HFFc6 (cell line): ENCODE measurements around the gene PNPLA1. TPM values are rescaled to one million over a fixed set of nuclear protein-coding genes. Genes with fewer than 3 reads are reported as not detected.

Experiments used
- DNase-seq: peaks from one replicate; pipeline ENCODE4 v3.0.0-alpha.2; 2018
- H3K27ac Mint-ChIP-seq: 2 replicates; pipeline ENCODE4 v1.8.0; 2020; ENCODE audit warnings: mild to moderate bottlenecking, mixed read lengths
- H3K27me3 Mint-ChIP-seq: 2 replicates; pipeline ENCODE4 v1.8.0; 2021; ENCODE audit warnings: mild to moderate bottlenecking, moderate library complexity, mixed read lengths; ENCODE audit not compliant: insufficient read depth
- H3K36me3 Mint-ChIP-seq: 2 replicates; pipeline ENCODE4 v1.8.0; 2021; ENCODE audit warnings: low read depth, mixed read lengths
- H3K4me1 Mint-ChIP-seq: 2 replicates; pipeline ENCODE4 v1.8.0; 2020; ENCODE audit warnings: low read depth, mixed read lengths
- H3K4me3 Mint-ChIP-seq: 2 replicates; pipeline ENCODE4 v1.8.0; 2020; ENCODE audit warnings: mild to moderate bottlenecking, moderate library complexity, mixed read lengths
- H3K9me3 Mint-ChIP-seq: 2 replicates; pipeline ENCODE4 v1.8.0; 2020; ENCODE audit warnings: mild to moderate bottlenecking, mixed read lengths
- CTCF ChIP-seq: fragments of 200-600 bp; sonication (generic); IDR thresholded peaks from 2 replicates; pipeline ENCODE4 v1.5.0; 2021; ENCODE audit warnings: antibody characterized with exemption, mild to moderate bottlenecking
- total RNA-seq, 6 experiments: library from RNA; stranded (reverse); fragmentation: NEBNext Ultra II Directional; extraction: Animal tissue kit (Norgen Biotek cat#: 25700); gene quantifications; 2 replicates in 1 of 6; 3 replicates in 5 of 6; pipeline ENCODE4 v1.2.3, GENCODE V29; 2021

Gene PNPLA1
- total RNA-seq, 6 experiments from 2014 or later = not detected

- no peak for DNase-seq
- H3K36me3 Mint-ChIP-seq = no peaks in the 10 kb centered on the region
- no peak for TF ChIP-seq CTCF
- H3K27ac Mint-ChIP-seq = no peak overlapping the region
- no peak overlapping the region for H3K4me3 Mint-ChIP-seq
- H3K27me3 Mint-ChIP-seq = peaks cover 34% of the 10 kb centered on the region
- peaks cover 19% of the 10 kb centered on the region for H3K4me1 Mint-ChIP-seq
- H3K9me3 Mint-ChIP-seq = no peaks in the 10 kb centered on the region
Measured at GRCh38 chr6:36297051-36297450, 27.2 kb downstream of the PNPLA1 start.

GRCh38 chr6:36297511-36297910, 27.7 kb downstream of the PNPLA1 start:
- DNase-seq = no peak
- H3K9me3 Mint-ChIP-seq = no peaks in the 10 kb centered on the region
- peaks cover 34% of the 10 kb centered on the region for H3K27me3 Mint-ChIP-seq

GRCh38 chr6:36298027-36298426, 28.2 kb downstream of the PNPLA1 start:
- Mint-ChIP-seq H3K9me3 (no peaks in the 10 kb centered on the region), H3K27ac (no peak overlapping the region), H3K27me3 (peaks cover 34% of the 10 kb centered on the region), H3K4me1 (peaks cover 22% of the 10 kb centered on the region), H3K4me3 (no peak overlapping the region), H3K36me3 (no peaks in the 10 kb centered on the region)
- DNase-seq = no peak
- TF ChIP-seq CTCF = no peak

More at GRCh38 chr6:36297511-36297910, 27.7 kb downstream of the PNPLA1 start:
- Mint-ChIP-seq H3K27ac (no peak overlapping the region), H3K36me3 (no peaks in the 10 kb centered on the region), H3K4me3 (no peak overlapping the region), H3K4me1 (peaks cover 22% of the 10 kb centered on the region)
- TF ChIP-seq CTCF = no peak

GRCh38 chr6:36301085-36301658, 31.3 kb downstream of the PNPLA1 start:
- DNase-seq = no peak
- Mint-ChIP-seq H3K27ac (no peak overlapping the region), H3K4me3 (no peak overlapping the region), H3K9me3 (no peaks in the 10 kb centered on the region), H3K4me1 (peaks cover 22% of the 10 kb centered on the region), H3K27me3 (peaks cover 20% of the 10 kb centered on the region), H3K36me3 (no peaks in the 10 kb centered on the region)
- TF ChIP-seq CTCF = no peak

- H3K36me3 Mint-ChIP-seq = no peaks in the 10 kb centered on the region
- H3K9me3 Mint-ChIP-seq = no peaks in the 10 kb centered on the region
- no peak for TF ChIP-seq CTCF
- no peak for DNase-seq
- peaks cover 18% of the 10 kb centered on the region for H3K27me3 Mint-ChIP-seq
- no peak overlapping the region for H3K27ac Mint-ChIP-seq
- H3K4me1 Mint-ChIP-seq = peaks cover 22% of the 10 kb centered on the region
- no peak overlapping the region for H3K4me3 Mint-ChIP-seq
Measured at GRCh38 chr6:36301781-36302180, 31.9 kb downstream of the PNPLA1 start.
